GM12801 (cell line): Measurements from ENCODE around the gene LYPD3.

Experiments
- CTCF ChIP-seq: IDR thresholded peaks from one replicate; pipeline ENCODE4 v1.5.1; 2011; ENCODE audit warnings: control low read depth; ENCODE audit not compliant: insufficient read length; ENCODE audit errors: extremely low read depth

Gene LYPD3

GRCh38 chr19:43496960-43497359 is 31.6 kb upstream of the LYPD3 start:
- no peak for TF ChIP-seq CTCF

GRCh38 chr19:43495082-43495481 is 29.7 kb upstream of the LYPD3 start:
- TF ChIP-seq CTCF: no peak

GRCh38 chr19:43490759-43491158 is 25.4 kb upstream of the LYPD3 start:
- TF ChIP-seq CTCF: no peak

GRCh38 chr19:43489979-43490599 is 24.7 kb upstream of the LYPD3 start:
- TF ChIP-seq CTCF: no peak

GRCh38 chr19:43489310-43489709 is 23.9 kb upstream of the LYPD3 start:
- no peak for TF ChIP-seq CTCF

- TF ChIP-seq CTCF: no peak
Measured at GRCh38 chr19:43488179-43488578, 22.8 kb upstream of the LYPD3 start.

- TF ChIP-seq CTCF: no peak
Measured at GRCh38 chr19:43486412-43486811, 21.0 kb upstream of the LYPD3 start.

GRCh38 chr19:43485951-43486350 is 20.5 kb upstream of the LYPD3 start:
- TF ChIP-seq CTCF: no peak
